HepG2 (cell line): ENCODE measurements around the gene DMRTB1. TPM values are rescaled to one million over a fixed set of nuclear protein-coding genes. Genes with fewer than 3 reads are reported as not detected.

Source experiments
- ATAC-seq: fragments of 200-7000 bp; cut with Tn5 transposase; 3 replicates; pipeline ENCODE4 v1.9.1; 2020; ENCODE audit warnings: mild to moderate bottlenecking, moderate library complexity
- BruUV-seq: library from RNA; stranded (reverse); fragments of 400-500 nt; replicated peaks from 2 replicates; lab custom pipeline; 2021; lab: Mats Ljungman, UMichigan
- CTCF ChIA-PET: fragments of 300-600 bp; formaldehyde crosslinking; extraction: SDS; loops from one replicate; lab custom pipeline; 2021; ENCODE audit warnings: low total read pairs, inconsistent platforms, low intra/inter-chr PET ratio; lab: Yijun Ruan, JAX
- POLR2A ChIA-PET: fragments of 350-600 bp; sonication (Branson Sonifier 250); formaldehyde crosslinking; loops from one replicate; lab custom pipeline; 2020; ENCODE audit warnings: antibody characterized with exemption, inconsistent platforms; lab: Yijun Ruan, JAX
- DNase-seq: peaks from one replicate; pipeline ENCODE4 v3.0.0-alpha.2; 2015; ENCODE audit warnings: low spot score
- FAIRE-seq: peaks from 3 replicates; lab custom pipeline; 2011; peaks lifted over from hg19 to GRCh38; lab: Jason Lieb, UNC
- H2AFZ ChIP-seq: one replicate; pipeline ENCODE4 v1.6.1; 2011; ENCODE audit warnings: low read length, inconsistent platforms
- H3K27ac ChIP-seq: fragments of 300-600 bp; 3 replicates; pipeline ENCODE4 v1.8.0; 2011; ENCODE audit warnings: mixed run types, mild to moderate bottlenecking, mixed read lengths, low read length, inconsistent platforms; ENCODE audit not compliant: insufficient read depth; ENCODE audit errors: extremely low read length
- H3K27me3 ChIP-seq, 2 experiments: fragments of 200-600 bp in 1 of 2; 2 replicates in 1 of 2; 3 replicates in 1 of 2; pipeline versions ENCODE4 v1.6.0 to v1.8.0; 2011; ENCODE audit warnings: low read length in 2 of 2, mild to moderate bottlenecking in 2 of 2, moderate library complexity in 2 of 2, inconsistent platforms in 1 of 2; ENCODE audit not compliant: insufficient read depth in 2 of 2, control insufficient read depth in 1 of 2
- H3K36me3 ChIP-seq, 2 experiments: fragments of 200-600 bp in 1 of 2; replicated peaks in 1 of 2; 2 replicates in 1 of 2; 3 replicates in 1 of 2; pipeline versions ENCODE4 v1.5.1 to v1.8.0; 2011; ENCODE audit warnings: low read length in 2 of 2, inconsistent platforms in 1 of 2; ENCODE audit not compliant: insufficient read depth in 2 of 2, control insufficient read depth in 1 of 2
- H3K4me1 ChIP-seq: 2 replicates; pipeline ENCODE4 v1.5.1; 2012; ENCODE audit warnings: low read length, inconsistent platforms; ENCODE audit not compliant: insufficient read depth
- H3K4me2 ChIP-seq: 2 replicates; pipeline ENCODE4 v1.6.0; 2011; ENCODE audit warnings: low read depth, low read length, inconsistent platforms
- H3K4me3 ChIP-seq, 3 experiments: fragments of 200-600 bp in 1 of 3; sonication (generic), shearing (Covaris generic) in 1 of 3; replicated peaks in 1 of 3; 2 replicates each; pipeline ENCODE4 v1.5.1; 2011 to 2016; ENCODE audit warnings: low read length in 3 of 3, inconsistent platforms in 2 of 3, low read depth in 2 of 3, mild to moderate bottlenecking in 2 of 3, control low read depth in 1 of 3, mixed read lengths in 1 of 3; ENCODE audit not compliant: insufficient read depth in 1 of 3
- H3K79me2 ChIP-seq: one replicate; pipeline ENCODE4 v1.6.1; 2011; ENCODE audit warnings: low read length, inconsistent platforms; ENCODE audit not compliant: insufficient read depth
- H3K9ac ChIP-seq: 2 replicates; pipeline ENCODE4 v1.6.0; 2011; ENCODE audit warnings: mild to moderate bottlenecking, low read depth, low read length, inconsistent platforms; ENCODE audit not compliant: insufficient read depth
- H3K9me3 ChIP-seq: 2 replicates; pipeline ENCODE4 v1.5.1; 2012; ENCODE audit warnings: mild to moderate bottlenecking, low read length
- H4K20me1 ChIP-seq: 2 replicates; pipeline ENCODE4 v1.6.0; 2011; ENCODE audit warnings: inconsistent platforms, mild to moderate bottlenecking, low read length, moderate library complexity; ENCODE audit not compliant: insufficient read depth
- CENPT ChIP-seq: sonication (generic); formaldehyde crosslinking; IDR thresholded peaks from 2 replicates; pipeline ENCODE4 v1.8.0; 2022; ENCODE audit warnings: low read depth, mild to moderate bottlenecking, moderate library complexity, missing genetic modification reagents
- CREM ChIP-seq, 2 experiments: sonication (generic) in 1 of 2; formaldehyde crosslinking in 1 of 2; IDR thresholded peaks; 2 replicates each; pipeline versions ENCODE4 v1.4.0 to v1.6.1; 2016 to 2020; ENCODE audit warnings: antibody characterized with exemption in 1 of 2, mild to moderate bottlenecking in 1 of 2, missing genetic modification reagents in 1 of 2
- EP300 ChIP-seq, 3 experiments: sonication (generic) in 1 of 3; formaldehyde crosslinking in 1 of 3; IDR thresholded peaks; 2 replicates each; pipeline versions ENCODE4 v1.5.1 to v1.6.1; 2011 to 2020; ENCODE audit warnings: low read depth in 2 of 3, low read length in 2 of 3, borderline replicate concordance in 1 of 3, improper control_type of control experiment in 1 of 3, mild to moderate bottlenecking in 1 of 3, missing genetic modification reagents in 1 of 3, moderate library complexity in 1 of 3
- FIP1L1 ChIP-seq: fragments of 200-400 bp; formaldehyde crosslinking; IDR thresholded peaks from 2 replicates; pipeline ENCODE4 v1.6.1; 2018; ENCODE audit warnings: low read depth, mild to moderate bottlenecking, low read length, moderate library complexity, borderline replicate concordance; ENCODE audit not compliant: insufficient read depth
- HOXD1 ChIP-seq: sonication (generic); formaldehyde crosslinking; IDR thresholded peaks from 2 replicates; pipeline ENCODE4 v1.5.0; 2020; ENCODE audit warnings: missing genetic modification reagents
- IRX3 ChIP-seq: sonication (generic); formaldehyde crosslinking; IDR thresholded peaks from 2 replicates; pipeline ENCODE4 v1.8.1; 2023; ENCODE audit warnings: mild to moderate bottlenecking, low read depth, missing genetic modification reagents, borderline replicate concordance
- MAZ ChIP-seq, 2 experiments: sonication (generic) in 1 of 2; formaldehyde crosslinking in 1 of 2; IDR thresholded peaks; 2 replicates each; pipeline versions ENCODE4 v1.5.0 to v1.6.1; 2012 to 2020; ENCODE audit warnings: low read depth in 2 of 2, mild to moderate bottlenecking in 2 of 2, borderline replicate concordance in 1 of 2, improper control_type of control experiment in 1 of 2, low read length in 1 of 2, missing genetic modification reagents in 1 of 2, moderate library complexity in 1 of 2
- NFKBIZ ChIP-seq: IDR thresholded peaks from 2 replicates; pipeline ENCODE4 v1.6.1; 2018; ENCODE audit warnings: missing genetic modification reagents, missing compliant biosample characterization
- PCBP2 ChIP-seq: fragments of 200-400 bp; formaldehyde crosslinking; optimal IDR thresholded peaks from 2 replicates; pipeline ENCODE3; 2018; ENCODE audit warnings: low read length, low read depth; ENCODE audit not compliant: poor library complexity, severe bottlenecking
- SAP130 ChIP-seq: IDR thresholded peaks from 2 replicates; pipeline ENCODE4 v1.6.1; 2016; ENCODE audit warnings: low read depth
- TEAD2 ChIP-seq: sonication (generic); formaldehyde crosslinking; IDR thresholded peaks from 2 replicates; pipeline ENCODE4 v1.9.0; 2021; ENCODE audit warnings: missing genetic modification reagents
- ZFP36L1 ChIP-seq: sonication (generic); formaldehyde crosslinking; IDR thresholded peaks from 2 replicates; pipeline ENCODE4 v1.8.0; 2022; ENCODE audit warnings: mild to moderate bottlenecking, missing genetic modification reagents, moderate library complexity
- ZNF496 ChIP-seq: sonication (generic); formaldehyde crosslinking; IDR thresholded peaks from 2 replicates; pipeline ENCODE4 v1.8.1; 2023; ENCODE audit warnings: mild to moderate bottlenecking, moderate library complexity, missing genetic modification reagents; ENCODE audit not compliant: insufficient replicate concordance
- ZNF678 ChIP-seq: sonication (generic); formaldehyde crosslinking; IDR thresholded peaks from 2 replicates; pipeline ENCODE4 v1.4.0; 2020; ENCODE audit warnings: mild to moderate bottlenecking, missing genetic modification reagents
- ZNF772 ChIP-seq: sonication (generic); formaldehyde crosslinking; IDR thresholded peaks from 2 replicates; pipeline ENCODE4 v1.5.0; 2020; ENCODE audit warnings: mild to moderate bottlenecking, missing genetic modification reagents
- WGBS: methylation state at CpG from one replicate; pipeline ENCODE4 v1.1.6; 2017; ENCODE audit warnings: low lambda C conversion rate; 5-methylcytosine and 5-hydroxymethylcytosine counted together
- in situ Hi-C: cut with HindIII; loops from 2 replicates; pipeline ENCODE4 v1.10.0; 2017; ENCODE audit warnings: low pct_unique_long_range_greater_than_20kb; ENCODE audit not compliant: extremely low pct_ligation_motif_present
- intact Hi-C: fragments of 100-400 bp; cut with micrococcal nuclease; formaldehyde crosslinking; loops from one replicate; pipeline ENCODE4 v1.10.0; 2022; ENCODE audit not compliant: unreplicated experiment
- polyA plus RNA-seq, 8 experiments: library from polyadenylated mRNA; depleted of rRNA in 3 of 8; stranded (reverse) in 7 of 8; unstranded in 1 of 8; fragments of >200 nt; fragmentation: Illumina TruSeq in 4 of 8; extraction: Trizol in 4 of 8; gene quantifications; 2 replicates each; pipeline versions ENCODE4 v1.2.1 to v1.2.3, GENCODE V29; 2011 to 2016; ENCODE audit warnings: low read depth in 4 of 8, missing spikeins in 1 of 8, mixed read lengths in 1 of 8; ENCODE audit not compliant: insufficient read depth in 1 of 8
- total RNA-seq, 5 experiments: library from RNA; depleted of rRNA; stranded (reverse); fragments of >200 nt; fragmentation: Illumina TruSeq; extraction: Trizol; gene quantifications; 2 replicates each; pipeline ENCODE4 v1.2.3, GENCODE V29; 2016; ENCODE audit warnings: low read depth in 1 of 5
- TF ChIP-seq, protein P1 (sequence below): sonication (generic); formaldehyde crosslinking; conservative IDR thresholded peaks from 2 replicates; pipeline ENCODE4 v1.4.0; 2020; ENCODE audit warnings: missing genetic modification reagents

DMRTB1 gene
- total and polyA plus RNA-seq, 2 of the 13 experiments (the other 11 are each of a cell fraction or from before 2014, with no cell fraction given), result not detected

DNA sequence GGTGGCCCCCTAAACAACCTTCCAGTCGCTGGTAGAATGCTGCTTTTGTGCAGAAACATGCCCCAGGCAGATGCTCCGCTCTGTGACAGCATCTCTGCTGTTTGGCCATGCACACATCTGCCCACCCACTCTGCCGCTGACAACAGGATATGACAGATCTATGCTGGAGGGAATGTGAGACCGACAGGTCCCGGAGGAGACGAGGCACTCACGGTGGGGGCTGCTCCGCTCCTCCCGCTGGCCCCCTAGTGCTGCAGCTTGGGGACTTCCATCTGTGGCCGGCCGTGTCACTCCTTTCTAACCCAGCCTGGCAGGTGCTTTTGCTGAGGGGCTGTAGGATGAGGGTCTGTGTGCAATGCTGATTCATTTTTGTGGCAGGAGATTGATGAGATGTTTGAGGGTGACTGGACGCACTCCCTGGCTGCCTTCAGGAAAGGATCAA lies 49.1 kb upstream of the DMRTB1 start (continued):
- TF ChIP-seq ZNF496 (CRISPR knock-in tag) (no peak), TEAD2 (CRISPR knock-in tag) (no peak), IRX3 (CRISPR knock-in tag) (no peak), PCBP2 (no peak), ZNF678 (CRISPR knock-in tag) (no peak)

GRCh38 chr1:53410701-53411100 lies 48.5 kb upstream of the DMRTB1 start:
- DNase-seq (no peak), FAIRE-seq (no peak), ATAC-seq (no peak)
- no peaks in the 10 kb centered on the region for H3K79me2 ChIP-seq
- no TSS peak for BruUV-seq
- 53% methylated on average over 8 of the region's 8 CpGs for WGBS
- H3K9ac ChIP-seq, result no peak overlapping the region
- H2AFZ ChIP-seq, result no peak overlapping the region
- no peaks in the 10 kb centered on the region for H4K20me1 ChIP-seq
- H3K4me2 ChIP-seq, result no peak overlapping the region
- TF ChIP-seq CENPT (CRISPR knock-in tag) (no peak), FIP1L1 (no peak), CREM (IDR thresholded peaks at IDR 0.05) (no peak), CREM (CRISPR knock-in tag; IDR thresholded peaks at IDR 0.05) (no peak), ZNF772 (CRISPR knock-in tag) (no peak), MAZ (IDR thresholded peaks at IDR 0.05; ENCODE audit: borderline replicate concordance, low read depth, low read length) (no peak), MAZ (CRISPR knock-in tag; IDR thresholded peaks at IDR 0.05; ENCODE audit: low read depth) (no peak), EP300 (IDR thresholded peaks at IDR 0.05; ENCODE audit: low read depth in 2 of 2, low read length in 2 of 2) (no peak), EP300 (CRISPR knock-in tag; IDR thresholded peaks at IDR 0.05; ENCODE audit: borderline replicate concordance) (no peak), SAP130 (CRISPR knock-in tag) (no peak), HOXD1 (CRISPR knock-in tag) (no peak), NFKBIZ (no peak), ZFP36L1 (CRISPR knock-in tag) (no peak)
- TF ChIP-seq, protein P1, sequence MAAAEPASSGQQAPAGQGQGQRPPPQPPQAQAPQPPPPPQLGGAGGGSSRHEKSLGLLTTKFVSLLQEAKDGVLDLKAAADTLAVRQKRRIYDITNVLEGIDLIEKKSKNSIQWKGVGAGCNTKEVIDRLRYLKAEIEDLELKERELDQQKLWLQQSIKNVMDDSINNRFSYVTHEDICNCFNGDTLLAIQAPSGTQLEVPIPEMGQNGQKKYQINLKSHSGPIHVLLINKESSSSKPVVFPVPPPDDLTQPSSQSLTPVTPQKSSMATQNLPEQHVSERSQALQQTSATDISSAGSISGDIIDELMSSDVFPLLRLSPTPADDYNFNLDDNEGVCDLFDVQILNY (CRISPR knock-in tag), result no peak
- intact Hi-C loops, result no loop called here
- CTCF ChIA-PET, result no interaction called here
- no peaks in the 10 kb centered on the region for H3K9me3 ChIP-seq
- no peaks in the 10 kb centered on the region for H3K4me1 ChIP-seq
- POLR2A ChIA-PET, result no interaction called here
- no peak overlapping the region for H3K4me3 ChIP-seq
- no peak overlapping the region for H3K27ac ChIP-seq
- H3K27me3 ChIP-seq, result peaks cover 8 to 84% of the 10 kb centered on the region in 2 experiments
- H3K36me3 ChIP-seq, result no peaks in the 10 kb centered on the region
- in situ Hi-C loops, result no loop called here
